GM12801 (cell line): ENCODE measurements around the gene SMCR8.

Source experiments
- CTCF ChIP-seq: IDR thresholded peaks from one replicate; pipeline ENCODE4 v1.5.1; 2011; ENCODE audit warnings: control low read depth; ENCODE audit not compliant: insufficient read length; ENCODE audit errors: extremely low read depth

The SMCR8 gene

GRCh38 chr17:18327093-18327492 is 12.0 kb downstream of the SMCR8 start:
- no peak for TF ChIP-seq CTCF

- TF ChIP-seq CTCF: no peak
These were observed 12.5 kb downstream of the SMCR8 start for GRCh38 chr17:18327556-18327955.

- TF ChIP-seq CTCF: no peak
These were observed 13.6 kb downstream of the SMCR8 start for GRCh38 chr17:18328643-18329204.

- no peak for TF ChIP-seq CTCF
These were observed 16.8 kb downstream of the SMCR8 start for GRCh38 chr17:18331879-18332278.

- no peak for TF ChIP-seq CTCF
These were observed 17.9 kb downstream of the SMCR8 start for GRCh38 chr17:18332909-18333489.

GRCh38 chr17:18339933-18340332 is 24.8 kb downstream of the SMCR8 start:
- TF ChIP-seq CTCF: no peak

GRCh38 chr17:18344021-18344420 is 28.9 kb downstream of the SMCR8 start:
- no peak for TF ChIP-seq CTCF

- no peak for TF ChIP-seq CTCF
These were observed 38.4 kb downstream of the SMCR8 start for GRCh38 chr17:18353541-18353940.
